GM21360 (cell line): ENCODE results near the gene RPP30.

Experiments used
- ATAC-seq: cut with Tn5 transposase; IDR thresholded peaks from one replicate; pipeline ENCODE4 v1.9.1; 2021; ENCODE audit warnings: mild to moderate bottlenecking, moderate library complexity; ENCODE audit not compliant: unreplicated experiment

The RPP30 gene

DNA sequence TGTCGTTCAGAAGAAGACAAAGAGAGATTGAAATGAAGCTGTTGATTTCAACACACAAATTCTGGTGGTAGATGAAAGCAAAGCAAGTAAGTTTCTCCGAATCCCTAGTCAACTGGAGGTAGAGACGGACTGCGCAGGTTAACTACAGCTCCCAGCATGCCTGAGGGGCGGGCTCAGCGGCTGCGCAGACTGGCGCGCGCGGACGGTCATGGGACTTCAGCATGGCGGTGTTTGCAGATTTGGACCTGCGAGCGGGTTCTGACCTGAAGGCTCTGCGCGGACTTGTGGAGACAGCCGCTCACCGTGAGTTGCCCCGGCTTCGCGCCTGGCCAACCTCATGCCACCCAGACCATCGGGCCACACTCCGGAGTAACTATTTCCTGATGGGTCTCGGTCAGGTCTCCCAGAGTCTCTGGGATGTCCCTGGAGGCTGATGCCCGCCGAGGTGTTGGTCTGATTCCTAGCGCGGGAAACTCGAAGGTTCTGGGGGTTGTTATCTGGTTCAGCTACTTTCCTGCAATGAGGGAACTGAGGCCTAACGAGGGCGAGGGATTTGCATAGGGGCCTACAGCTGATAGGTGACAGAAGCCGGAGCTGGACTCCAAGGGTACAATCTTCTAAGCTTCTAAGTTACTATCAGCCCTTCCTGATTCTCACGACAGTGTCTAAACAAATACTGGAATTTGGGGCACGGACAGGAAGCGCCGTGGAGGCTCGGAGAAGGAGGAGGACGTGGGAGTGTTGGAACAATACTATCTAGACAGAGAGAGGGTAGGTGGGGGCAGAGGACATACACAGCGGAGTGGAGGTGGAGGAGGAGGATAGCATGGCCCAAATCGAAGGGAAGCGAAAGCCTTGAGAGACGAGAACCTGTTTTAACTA, at the start of gene RPP30:
TSS of gene RPP30 (plus strand) at position 209 of the 882 bp plus-strand sequence. CDS start at position 222, 13 bp downstream.
- ATAC-seq, result peak; percentile 92

DNA sequence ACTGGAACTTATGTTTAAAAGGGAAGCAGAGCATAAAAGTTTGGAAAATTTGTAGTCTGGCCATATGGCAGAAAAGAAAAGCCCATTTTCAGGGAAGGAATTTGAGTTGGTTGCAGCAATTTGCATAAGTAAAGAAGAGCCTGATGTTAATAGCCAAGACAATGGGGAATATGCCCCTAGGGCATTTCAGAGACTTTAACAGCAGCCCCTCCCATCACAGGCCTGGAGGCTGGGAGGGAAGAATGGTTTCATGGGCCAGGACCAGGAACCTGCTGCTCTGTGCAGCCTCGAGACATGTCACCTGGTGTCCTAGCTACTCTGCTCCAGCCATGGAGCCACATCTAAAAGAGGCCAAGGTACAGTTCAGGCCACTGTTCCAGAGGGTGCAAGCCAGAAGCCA, 49.3 kb upstream of the RPP30 start:
- no peak for ATAC-seq

DNA sequence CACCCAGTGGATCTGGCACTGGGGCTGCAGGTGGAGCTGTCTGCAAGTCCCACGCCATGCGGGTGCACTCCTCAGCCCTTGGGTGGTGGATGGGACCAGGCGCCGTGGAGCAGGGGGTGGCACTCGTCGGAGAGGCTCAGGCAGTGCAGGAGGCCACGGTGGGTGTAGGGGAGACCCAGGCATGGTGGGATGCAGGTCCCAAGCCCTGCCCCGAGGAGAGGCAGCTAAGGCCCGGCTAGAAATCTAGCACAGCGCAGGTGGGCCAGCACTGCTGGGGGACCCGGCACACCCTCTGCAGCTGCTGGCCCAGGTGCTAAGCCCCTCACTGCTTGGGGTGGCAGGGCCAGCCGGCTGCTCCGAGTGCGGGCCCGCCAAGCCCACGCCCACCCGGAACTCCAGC, 39.7 kb upstream of the RPP30 start:
- ATAC-seq, result no peak

DNA sequence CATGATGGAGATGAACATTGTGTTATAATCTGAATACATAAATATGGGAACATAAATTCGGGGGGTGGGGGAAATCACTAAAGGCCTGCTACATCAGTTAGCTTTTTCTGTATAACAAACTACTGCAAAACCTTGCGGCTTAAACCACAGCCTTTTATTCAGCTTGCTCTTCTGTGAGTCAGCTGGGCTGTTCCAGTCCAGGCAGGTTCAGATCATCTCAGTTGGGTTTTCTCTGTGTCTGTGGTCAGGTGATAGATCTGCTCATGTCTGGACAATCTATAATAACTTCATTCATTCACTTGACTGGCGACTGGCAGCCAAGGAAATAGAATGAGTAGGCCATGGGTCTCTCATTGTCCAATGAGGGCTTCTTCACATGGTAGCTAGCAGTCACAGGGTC, 37.4 kb upstream of the RPP30 start:
- ATAC-seq, result no peak

GRCh38 chr10:90837486-90837885, 34.3 kb upstream of the RPP30 start:
- ATAC-seq, result no peak

DNA sequence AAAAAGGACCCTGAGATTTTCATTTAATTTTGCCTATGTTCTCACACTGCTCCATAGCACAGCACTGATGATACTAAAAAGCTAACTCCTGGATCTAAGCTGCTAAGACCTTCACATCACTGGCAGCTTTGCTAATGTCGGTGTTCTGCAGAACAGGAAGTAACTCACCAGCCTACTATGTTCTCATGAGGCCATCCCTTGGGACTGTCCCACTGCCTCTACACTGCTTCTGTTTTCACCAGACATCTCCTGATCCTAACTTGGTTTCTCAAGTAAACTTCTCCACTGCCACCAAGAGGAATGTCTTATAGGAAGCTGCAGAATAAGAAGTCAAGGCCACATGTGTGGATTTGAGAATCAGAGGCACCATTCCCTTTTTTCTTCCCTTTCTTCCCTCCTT, 29.0 kb upstream of the RPP30 start:
- no peak for ATAC-seq

- no peak for ATAC-seq
Observed at GRCh38 chr10:90845726-90846125, 26.0 kb upstream of the RPP30 start.

DNA sequence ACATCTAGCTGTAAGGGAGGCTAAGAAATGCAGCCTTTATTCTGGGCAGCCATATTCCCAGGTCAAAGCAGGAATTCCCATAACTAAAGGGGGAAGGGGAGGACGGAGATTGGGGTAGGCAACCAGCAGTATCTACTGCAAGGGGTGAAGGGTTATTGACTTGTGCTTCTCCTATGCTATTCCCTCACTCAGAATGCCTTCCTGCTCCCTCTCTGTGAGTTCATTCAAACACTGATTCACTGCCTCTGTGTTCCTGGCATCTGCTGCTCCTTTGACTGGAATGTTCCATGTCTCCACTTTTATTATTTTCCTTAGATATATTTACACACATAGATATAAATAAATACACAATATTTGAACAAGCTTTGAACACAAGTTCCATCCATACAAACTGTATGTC, 25.0 kb upstream of the RPP30 start:
- no peak for ATAC-seq

DNA sequence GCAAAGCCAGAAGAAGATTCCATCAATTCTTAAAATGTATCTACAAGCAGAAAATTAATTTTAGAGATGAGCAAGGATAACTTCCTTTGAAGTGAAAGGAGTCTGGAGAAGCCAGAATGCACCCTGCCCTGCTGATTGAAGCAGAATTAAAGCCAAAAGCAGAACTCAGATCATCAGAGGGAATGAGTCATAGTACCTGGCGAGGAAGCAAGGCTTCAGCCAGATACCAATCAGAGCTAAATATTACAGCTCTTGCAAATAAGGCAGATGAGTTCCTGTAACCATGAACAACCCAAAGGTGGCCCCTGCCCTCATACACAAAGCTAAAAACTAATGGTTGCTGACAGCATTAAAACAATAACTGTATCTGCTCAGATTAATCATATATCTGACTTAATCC, 24.3 kb upstream of the RPP30 start:
- ATAC-seq, result no peak

GRCh38 chr10:90849956-90850749, 21.6 kb upstream of the RPP30 start:
- ATAC-seq, result no peak

DNA sequence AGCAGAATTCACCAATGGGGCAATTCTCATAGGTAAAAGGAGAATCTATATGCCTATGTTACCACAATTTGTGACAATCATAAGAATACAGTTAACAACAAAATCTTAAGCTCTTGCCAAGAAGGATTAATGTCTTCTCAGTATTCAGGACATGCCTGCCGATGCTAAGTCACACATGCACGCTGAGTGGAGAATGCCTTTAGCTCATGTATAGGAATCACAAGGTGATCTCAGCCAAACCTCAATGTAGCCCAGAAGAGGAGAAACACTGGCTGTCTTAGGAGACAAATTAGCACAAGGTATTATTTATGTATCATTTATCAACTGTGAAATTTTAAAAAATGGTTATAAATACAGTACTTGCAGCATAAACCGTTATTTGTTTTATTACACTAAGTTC, 16.6 kb upstream of the RPP30 start:
- ATAC-seq, result no peak

DNA sequence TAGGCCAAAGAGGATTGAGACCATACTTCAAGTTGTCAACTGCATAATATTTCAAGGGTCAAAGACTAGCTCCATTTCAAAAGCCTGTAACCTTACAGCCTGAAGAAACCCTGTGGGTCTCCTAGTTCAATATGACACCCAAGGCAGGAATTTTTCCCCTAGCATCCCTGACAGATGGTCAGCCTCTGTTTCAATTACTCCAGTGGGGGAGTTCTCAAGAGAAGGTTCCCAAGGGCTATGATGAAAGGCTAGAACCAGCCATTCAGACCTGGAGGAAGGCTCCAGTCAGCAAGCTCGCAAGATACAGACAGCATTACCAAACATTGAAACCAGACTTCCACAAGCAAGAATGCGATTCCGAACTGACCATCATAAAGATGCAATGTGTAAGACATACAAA, 15.5 kb upstream of the RPP30 start:
- no peak for ATAC-seq

- no peak for ATAC-seq
Observed at GRCh38 chr10:90856964-90857634, 14.7 kb upstream of the RPP30 start.

- ATAC-seq, result peak; percentile 65
Observed at GRCh38 chr10:90857635-90858460, 13.9 kb upstream of the RPP30 start, which contains the start of gene HTR7. HTR7 (minus strand) TSS chr10:90858039; CDS start chr10:90857671, 368 bp downstream.

DNA sequence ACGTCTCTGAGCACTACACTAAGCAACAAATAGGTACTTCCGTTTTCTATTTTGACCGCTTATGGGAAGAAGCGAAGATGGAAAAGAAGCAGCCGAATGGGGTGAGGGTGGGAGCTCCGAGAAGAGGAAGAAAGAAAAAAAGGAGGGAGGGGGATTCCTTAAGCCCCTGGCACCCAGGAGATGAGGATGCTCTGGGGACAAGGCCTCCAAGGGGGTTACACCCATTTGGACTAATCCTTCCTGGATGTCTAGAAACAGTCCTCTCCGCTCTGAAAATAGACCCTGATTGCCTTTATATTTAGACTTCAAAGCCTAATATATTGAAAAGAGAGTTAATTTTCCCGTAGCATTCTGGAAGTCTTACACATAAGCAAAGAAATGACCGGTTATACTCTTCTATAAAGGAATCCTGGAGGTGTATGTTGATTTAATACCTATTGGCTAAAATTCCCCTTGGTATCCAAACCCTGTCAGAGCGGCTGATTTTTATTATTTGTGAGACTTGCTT, 13.3 kb upstream of the RPP30 start:
- no peak for ATAC-seq

DNA sequence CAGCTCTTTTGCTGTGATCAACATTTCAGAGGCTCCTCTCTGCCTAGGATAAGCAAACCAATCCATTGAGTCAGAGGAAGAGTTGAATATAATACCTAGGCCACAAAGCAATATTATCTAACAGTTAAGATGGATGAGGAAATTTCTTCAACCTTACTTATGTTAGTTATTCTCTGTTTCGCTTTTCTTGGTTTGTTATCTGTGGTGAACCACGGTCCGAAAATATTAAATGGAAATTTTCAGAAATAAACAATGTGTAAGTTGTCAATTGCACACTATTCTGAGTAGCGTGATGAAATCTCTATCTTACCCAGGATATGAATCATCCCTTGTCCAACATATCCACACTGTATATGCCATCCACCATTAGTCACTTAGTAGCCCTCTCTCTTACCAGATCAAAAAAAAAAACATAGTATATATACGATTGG, 12.4 kb upstream of the RPP30 start:
- no peak for ATAC-seq

DNA sequence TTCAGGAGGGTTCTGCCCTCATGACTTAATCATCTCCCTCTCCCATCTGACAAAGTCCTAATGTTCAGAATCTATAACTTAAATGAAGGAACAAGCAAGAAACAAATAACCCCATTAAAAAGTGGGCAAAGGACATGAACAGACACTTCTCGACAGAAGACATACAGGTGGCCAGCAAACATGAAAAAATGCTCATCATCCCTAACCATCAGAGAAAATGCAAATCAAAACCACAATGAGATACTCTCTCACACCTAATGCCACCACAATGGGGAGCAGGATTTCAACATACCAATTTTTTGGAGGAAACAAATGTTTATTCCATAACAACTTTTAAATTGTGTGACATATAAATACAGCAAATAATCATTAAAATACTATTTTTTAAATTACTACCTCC, 11.0 kb upstream of the RPP30 start:
- no peak for ATAC-seq

GRCh38 chr10:90862908-90863514, 8.8 kb upstream of the RPP30 start:
- ATAC-seq, result no peak

GRCh38 chr10:90865401-90865800, 6.4 kb upstream of the RPP30 start:
- no peak for ATAC-seq

GRCh38 chr10:90866050-90866598, 5.7 kb upstream of the RPP30 start:
- ATAC-seq, result no peak
